Parathyroid adenoma (tissue), 2 donors: ENCODE results near the gene MXI1.

ENCODE experiments used
- H2AFZ ChIP-seq: fragments of 300-600 bp; sonication (generic); one replicate; pipeline ENCODE4 v1.7.0; 2017; ENCODE audit warnings: antibody characterized with exemption, mild to moderate bottlenecking
- H3K27ac ChIP-seq: fragments of 300-600 bp; sonication (generic); one replicate; pipeline ENCODE4 v1.7.0; 2017
- H3K27me3 ChIP-seq: fragments of 300-600 bp; sonication (generic); one replicate; pipeline ENCODE4 v1.7.0; 2017; ENCODE audit warnings: low read length; ENCODE audit not compliant: control insufficient read depth, insufficient read depth
- H3K36me3 ChIP-seq: fragments of 300-600 bp; sonication (generic); one replicate; pipeline ENCODE4 v1.7.0; 2017; ENCODE audit warnings: low read length; ENCODE audit not compliant: control insufficient read depth, insufficient read depth
- H3K4me1 ChIP-seq: fragments of 300-600 bp; sonication (generic); one replicate; pipeline ENCODE4 v1.7.0; 2017; ENCODE audit warnings: control low read depth
- H3K4me2 ChIP-seq: fragments of 300-600 bp; sonication (generic); one replicate; pipeline ENCODE4 v1.7.0; 2017; ENCODE audit warnings: low read length
- H3K4me3 ChIP-seq: fragments of 300-600 bp; sonication (generic); one replicate; pipeline ENCODE4 v1.7.0; 2017; ENCODE audit warnings: low read depth, low read length
- H3K79me2 ChIP-seq: fragments of 300-600 bp; sonication (generic); one replicate; pipeline ENCODE4 v1.7.0; 2017; ENCODE audit warnings: control low read depth
- H3K9ac ChIP-seq: fragments of 300-600 bp; sonication (generic); one replicate; pipeline ENCODE4 v1.7.0; 2017; ENCODE audit warnings: mild to moderate bottlenecking
- H3K9me3 ChIP-seq: fragments of 300-600 bp; sonication (generic); one replicate; pipeline ENCODE4 v1.7.0; 2017; ENCODE audit warnings: low read length; ENCODE audit not compliant: control insufficient read depth
- TF ChIP-seq, protein P1 (sequence below): fragments of 300-600 bp; sonication (generic); IDR thresholded peaks from one replicate; pipeline ENCODE4 v1.7.0; 2017; ENCODE audit warnings: antibody characterized with exemption, mild to moderate bottlenecking
- donor health status: primary hyperparathyroidism.

Gene MXI1

DNA sequence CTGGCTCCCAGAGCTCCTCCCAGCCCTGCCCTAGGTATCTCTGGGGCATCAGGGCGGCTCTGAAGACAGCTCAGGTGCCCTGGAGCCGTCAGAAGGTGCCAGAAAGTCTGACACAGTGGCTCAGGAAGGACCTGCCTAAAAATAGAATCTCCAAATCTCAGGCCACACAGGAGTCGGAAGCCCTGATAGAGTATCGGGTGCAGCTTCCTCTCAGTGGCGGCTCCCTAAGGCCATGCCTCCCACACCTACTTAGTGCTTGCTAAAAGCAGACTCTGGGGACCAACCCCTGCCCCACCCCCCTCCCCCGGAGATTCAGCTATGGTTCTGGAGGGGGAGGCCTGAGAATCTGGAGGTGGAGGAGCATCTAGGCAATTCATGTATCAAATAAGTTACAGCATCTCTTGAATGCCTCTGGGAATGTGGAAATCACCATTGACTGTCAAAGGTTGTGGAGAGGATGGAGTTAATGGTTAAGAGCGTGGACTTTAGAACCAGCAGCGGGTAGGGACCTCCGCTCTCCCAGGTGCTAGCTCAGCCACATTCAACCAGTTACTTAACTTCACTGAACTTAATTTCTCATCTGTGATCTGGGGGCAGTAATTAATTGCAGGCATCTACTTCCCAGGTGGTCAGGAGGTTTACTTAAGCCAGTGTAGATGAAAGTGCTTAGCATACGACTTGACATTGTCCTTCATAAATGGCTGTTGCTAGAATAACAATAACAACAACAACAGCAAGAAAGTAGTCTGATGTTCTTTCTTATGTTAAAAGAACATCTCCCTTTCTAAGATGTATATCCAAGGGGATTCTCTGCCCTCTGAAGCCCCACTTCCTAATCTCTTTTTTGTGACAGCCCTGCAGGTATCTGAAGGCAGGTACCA lies 38.6 kb upstream of the MXI1 start:
- Histone ChIP-seq H2AFZ (peak overlapping the region; percentile 84), H3K4me1 (no peaks in the 10 kb centered on the region), H3K4me3 (no peak overlapping the region), H3K9me3 (no peaks in the 10 kb centered on the region), H3K36me3 (no peaks in the 10 kb centered on the region), H3K27ac (no peak overlapping the region), H3K9ac (no peak overlapping the region), H3K79me2 (no peaks in the 10 kb centered on the region), H3K27me3 (no peaks in the 10 kb centered on the region), H3K4me2 (no peak overlapping the region)
- TF ChIP-seq, protein P1, sequence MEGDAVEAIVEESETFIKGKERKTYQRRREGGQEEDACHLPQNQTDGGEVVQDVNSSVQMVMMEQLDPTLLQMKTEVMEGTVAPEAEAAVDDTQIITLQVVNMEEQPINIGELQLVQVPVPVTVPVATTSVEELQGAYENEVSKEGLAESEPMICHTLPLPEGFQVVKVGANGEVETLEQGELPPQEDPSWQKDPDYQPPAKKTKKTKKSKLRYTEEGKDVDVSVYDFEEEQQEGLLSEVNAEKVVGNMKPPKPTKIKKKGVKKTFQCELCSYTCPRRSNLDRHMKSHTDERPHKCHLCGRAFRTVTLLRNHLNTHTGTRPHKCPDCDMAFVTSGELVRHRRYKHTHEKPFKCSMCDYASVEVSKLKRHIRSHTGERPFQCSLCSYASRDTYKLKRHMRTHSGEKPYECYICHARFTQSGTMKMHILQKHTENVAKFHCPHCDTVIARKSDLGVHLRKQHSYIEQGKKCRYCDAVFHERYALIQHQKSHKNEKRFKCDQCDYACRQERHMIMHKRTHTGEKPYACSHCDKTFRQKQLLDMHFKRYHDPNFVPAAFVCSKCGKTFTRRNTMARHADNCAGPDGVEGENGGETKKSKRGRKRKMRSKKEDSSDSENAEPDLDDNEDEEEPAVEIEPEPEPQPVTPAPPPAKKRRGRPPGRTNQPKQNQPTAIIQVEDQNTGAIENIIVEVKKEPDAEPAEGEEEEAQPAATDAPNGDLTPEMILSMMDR = no peak

DNA sequence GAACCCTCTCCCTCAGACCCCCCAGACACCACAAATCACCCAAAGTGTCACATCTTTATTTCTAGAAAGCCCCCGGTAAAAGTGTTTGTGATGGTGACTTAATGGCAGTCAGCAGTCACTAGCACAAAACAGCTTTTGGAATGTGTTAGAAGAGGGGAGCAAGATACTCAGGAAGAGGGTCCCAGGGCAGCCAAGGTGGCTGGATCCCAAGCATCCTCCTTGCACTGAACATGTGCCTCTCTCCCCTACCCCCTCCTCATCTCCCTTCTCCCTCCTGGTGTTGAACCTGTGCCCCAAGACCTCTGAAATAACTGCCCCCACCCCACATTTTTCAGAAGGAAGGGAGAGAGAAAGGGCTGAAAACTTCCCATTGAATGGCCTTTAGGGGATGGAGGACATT lies 37.8 kb upstream of the MXI1 start:
- Histone ChIP-seq H3K9me3 (no peaks in the 10 kb centered on the region), H3K4me1 (no peaks in the 10 kb centered on the region), H3K9ac (no peak overlapping the region), H3K79me2 (no peaks in the 10 kb centered on the region), H3K27me3 (no peaks in the 10 kb centered on the region), H2AFZ (no peak overlapping the region), H3K4me2 (no peak overlapping the region), H3K36me3 (no peaks in the 10 kb centered on the region), H3K4me3 (no peak overlapping the region), H3K27ac (no peak overlapping the region)
- TF ChIP-seq, protein P1 = no peak

DNA sequence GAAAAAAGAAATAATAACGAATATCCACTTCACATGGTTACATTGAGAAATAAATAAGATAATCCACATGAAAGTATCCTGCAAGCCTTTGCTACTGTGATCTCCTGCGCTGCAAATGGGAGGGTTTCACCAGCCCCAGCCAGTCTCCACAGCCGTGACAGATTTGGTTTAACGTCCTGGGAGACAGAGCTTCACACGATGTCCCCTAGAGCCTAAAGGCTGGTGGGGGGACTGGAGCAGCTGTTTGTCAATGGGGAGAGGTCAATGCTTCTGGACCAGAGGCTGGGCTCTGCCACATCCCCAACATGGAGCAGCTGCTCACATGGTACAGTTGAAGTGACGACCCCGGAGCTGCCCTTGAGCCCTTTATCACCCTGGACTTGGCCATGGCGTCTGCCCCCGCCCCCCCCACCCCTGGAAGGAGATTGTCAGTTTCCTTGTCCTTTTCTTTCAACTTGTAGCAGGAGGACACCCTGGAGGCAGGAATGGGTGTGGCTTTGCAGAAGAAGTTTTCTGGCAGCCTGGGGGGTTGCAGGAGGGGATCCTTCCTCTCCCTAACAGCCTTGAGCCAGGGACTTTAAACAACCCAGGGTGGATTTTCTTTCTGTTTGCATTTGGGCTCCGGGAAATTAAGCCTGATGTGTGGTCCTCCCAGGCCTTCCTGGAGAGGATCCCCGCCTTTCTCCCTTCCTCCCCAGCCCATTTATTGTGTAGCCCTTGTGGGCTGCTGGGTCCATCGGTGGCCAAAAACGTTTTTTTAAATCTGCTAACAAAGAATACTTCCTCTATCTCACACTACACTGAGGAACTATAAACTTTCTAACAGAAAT lies 37.0 kb upstream of the MXI1 start:
- Histone ChIP-seq H3K4me2 (no peak overlapping the region), H3K27ac (no peak overlapping the region), H3K36me3 (no peaks in the 10 kb centered on the region), H3K9me3 (no peaks in the 10 kb centered on the region), H3K27me3 (no peaks in the 10 kb centered on the region), H2AFZ (no peak overlapping the region), H3K9ac (no peak overlapping the region), H3K79me2 (no peaks in the 10 kb centered on the region), H3K4me1 (no peaks in the 10 kb centered on the region), H3K4me3 (no peak overlapping the region)
- TF ChIP-seq, protein P1 = no peak

DNA sequence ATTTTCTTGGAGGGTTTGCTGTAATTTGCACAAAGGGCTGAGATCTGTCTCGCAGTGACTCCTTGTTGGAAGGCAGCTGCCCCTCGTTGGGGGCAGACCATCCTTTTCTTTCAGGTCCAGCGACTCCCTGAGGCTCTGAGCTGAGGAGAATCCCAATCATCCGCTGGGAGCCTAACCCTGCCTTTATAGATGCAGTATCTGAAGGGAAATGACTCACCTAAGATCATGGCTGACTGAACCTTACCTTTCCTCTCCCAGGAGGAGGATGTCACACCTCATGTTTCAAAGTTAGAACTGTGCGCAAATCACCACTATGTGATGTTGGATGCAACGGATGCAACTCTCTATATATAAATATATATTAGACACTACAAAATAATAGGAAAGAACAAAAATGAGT lies 36.4 kb upstream of the MXI1 start:
- H3K27ac ChIP-seq = no peak overlapping the region
- H3K36me3 ChIP-seq = no peaks in the 10 kb centered on the region
- H3K79me2 ChIP-seq = no peaks in the 10 kb centered on the region
- no peaks in the 10 kb centered on the region for H3K27me3 ChIP-seq
- no peak overlapping the region for H3K4me3 ChIP-seq
- H3K4me2 ChIP-seq = no peak overlapping the region
- no peak overlapping the region for H2AFZ ChIP-seq
- TF ChIP-seq, protein P1 = no peak
- H3K9ac ChIP-seq = no peak overlapping the region
- no peaks in the 10 kb centered on the region for H3K4me1 ChIP-seq
- no peaks in the 10 kb centered on the region for H3K9me3 ChIP-seq
